Stromal cell of bone marrow (primary cell): ENCODE data around the gene RPA3.

Source experiments
- DNase-seq: peaks from one replicate; pipeline ENCODE4 v3.0.0-alpha.2; 2012; ENCODE audit warnings: low read depth

RPA3 gene

DNA sequence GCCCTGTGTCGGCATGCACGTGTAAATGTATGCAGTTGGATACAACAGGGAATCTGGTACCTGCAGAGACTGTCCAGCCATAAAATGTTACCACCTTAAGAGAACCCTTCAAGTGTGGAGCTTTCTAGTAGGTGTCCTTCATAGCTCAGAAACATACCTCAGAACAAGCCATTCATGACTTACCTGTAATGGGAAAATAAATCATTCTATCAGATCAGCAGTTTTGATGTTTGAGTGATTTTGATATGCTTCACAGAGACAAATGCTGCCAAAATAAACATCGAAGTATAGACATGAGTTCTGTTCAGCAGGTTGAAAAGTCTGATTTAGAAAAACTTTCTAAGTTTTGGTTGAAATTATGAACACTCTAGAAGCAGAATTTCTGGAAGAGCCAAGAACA is 111.4 kb downstream of the RPA3 start:
- DNase-seq, result no peak

DNA sequence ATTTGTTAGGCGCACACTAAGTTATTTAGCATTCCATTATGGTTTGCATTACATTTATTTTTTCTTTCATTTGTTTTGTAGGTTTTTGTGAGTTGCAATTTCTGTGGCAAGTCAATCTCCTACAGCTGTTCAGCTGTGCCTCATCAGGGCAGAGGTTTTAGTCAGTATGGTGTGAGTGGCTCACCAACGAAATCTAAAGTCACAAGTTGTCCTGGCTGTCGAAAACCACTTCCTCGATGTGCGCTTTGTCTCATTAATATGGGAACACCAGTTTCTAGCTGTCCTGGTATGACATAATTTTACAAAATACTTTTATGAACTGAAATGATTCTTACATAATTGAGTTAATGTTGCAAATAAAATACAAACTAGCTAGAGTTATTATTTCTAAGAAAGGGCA is 122.2 kb downstream of the RPA3 start:
- no peak for DNase-seq

GRCh38 chr7:7595451-7595850 is 123.0 kb downstream of the RPA3 start:
- peak; percentile 14 for DNase-seq
